ENCODE results near the gene TNNI2.

DNA sequence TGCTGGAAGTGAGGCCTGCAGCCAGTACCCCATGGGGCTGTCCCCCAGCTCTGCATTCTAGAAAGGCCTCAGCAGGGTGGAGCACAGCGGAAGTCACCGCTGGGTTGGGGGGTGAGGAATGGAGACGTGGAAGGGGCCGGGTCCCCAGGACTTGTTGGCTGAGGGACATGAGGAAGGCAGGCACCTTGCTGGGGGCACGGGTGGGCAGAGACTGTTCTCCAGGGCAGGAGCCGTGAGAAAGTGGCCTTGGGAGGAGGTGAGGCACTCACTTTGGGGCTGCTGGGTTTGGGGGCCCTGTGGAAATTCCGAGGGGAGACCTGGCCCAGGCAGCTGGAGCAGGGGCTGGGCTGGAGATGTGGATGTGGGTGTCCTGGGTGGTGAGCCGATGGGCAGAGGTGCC, 5.0 kb downstream of the TNNI2 start:
- TF ChIP-seq POLR2AphosphoS5 (IDR thresholded peaks at IDR 0.05; ENCODE audit: low read depth, low read length) (no peak), SIN3A (IDR thresholded peaks at IDR 0.05; ENCODE audit: borderline replicate concordance, insufficient read depth, low read length) (no peak), TAF1 (IDR thresholded peaks at IDR 0.05; ENCODE audit: borderline replicate concordance, insufficient read depth, low read length) (no peak)
- TF ChIP-seq, protein P1, sequence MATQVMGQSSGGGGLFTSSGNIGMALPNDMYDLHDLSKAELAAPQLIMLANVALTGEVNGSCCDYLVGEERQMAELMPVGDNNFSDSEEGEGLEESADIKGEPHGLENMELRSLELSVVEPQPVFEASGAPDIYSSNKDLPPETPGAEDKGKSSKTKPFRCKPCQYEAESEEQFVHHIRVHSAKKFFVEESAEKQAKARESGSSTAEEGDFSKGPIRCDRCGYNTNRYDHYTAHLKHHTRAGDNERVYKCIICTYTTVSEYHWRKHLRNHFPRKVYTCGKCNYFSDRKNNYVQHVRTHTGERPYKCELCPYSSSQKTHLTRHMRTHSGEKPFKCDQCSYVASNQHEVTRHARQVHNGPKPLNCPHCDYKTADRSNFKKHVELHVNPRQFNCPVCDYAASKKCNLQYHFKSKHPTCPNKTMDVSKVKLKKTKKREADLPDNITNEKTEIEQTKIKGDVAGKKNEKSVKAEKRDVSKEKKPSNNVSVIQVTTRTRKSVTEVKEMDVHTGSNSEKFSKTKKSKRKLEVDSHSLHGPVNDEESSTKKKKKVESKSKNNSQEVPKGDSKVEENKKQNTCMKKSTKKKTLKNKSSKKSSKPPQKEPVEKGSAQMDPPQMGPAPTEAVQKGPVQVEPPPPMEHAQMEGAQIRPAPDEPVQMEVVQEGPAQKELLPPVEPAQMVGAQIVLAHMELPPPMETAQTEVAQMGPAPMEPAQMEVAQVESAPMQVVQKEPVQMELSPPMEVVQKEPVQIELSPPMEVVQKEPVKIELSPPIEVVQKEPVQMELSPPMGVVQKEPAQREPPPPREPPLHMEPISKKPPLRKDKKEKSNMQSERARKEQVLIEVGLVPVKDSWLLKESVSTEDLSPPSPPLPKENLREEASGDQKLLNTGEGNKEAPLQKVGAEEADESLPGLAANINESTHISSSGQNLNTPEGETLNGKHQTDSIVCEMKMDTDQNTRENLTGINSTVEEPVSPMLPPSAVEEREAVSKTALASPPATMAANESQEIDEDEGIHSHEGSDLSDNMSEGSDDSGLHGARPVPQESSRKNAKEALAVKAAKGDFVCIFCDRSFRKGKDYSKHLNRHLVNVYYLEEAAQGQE (IDR thresholded peaks at IDR 0.05; ENCODE audit: insufficient read depth in 1 of 2, low read depth in 2 of 2, low read length in 2 of 2), result no peak

Data from PFSK-1 (cell line).